Measurements from ENCODE around the gene SLC39A11.
"Not testable (repeated sequence)": the region's sequence is repeated elsewhere in the genome, so short reads cannot be mapped to it uniquely, and the experiment has no call there.

Gene SLC39A11

GRCh38 chr17:72774236-72774635 lies 318.3 kb downstream of the SLC39A11 start:
- DNase-seq, result no peak

DNA sequence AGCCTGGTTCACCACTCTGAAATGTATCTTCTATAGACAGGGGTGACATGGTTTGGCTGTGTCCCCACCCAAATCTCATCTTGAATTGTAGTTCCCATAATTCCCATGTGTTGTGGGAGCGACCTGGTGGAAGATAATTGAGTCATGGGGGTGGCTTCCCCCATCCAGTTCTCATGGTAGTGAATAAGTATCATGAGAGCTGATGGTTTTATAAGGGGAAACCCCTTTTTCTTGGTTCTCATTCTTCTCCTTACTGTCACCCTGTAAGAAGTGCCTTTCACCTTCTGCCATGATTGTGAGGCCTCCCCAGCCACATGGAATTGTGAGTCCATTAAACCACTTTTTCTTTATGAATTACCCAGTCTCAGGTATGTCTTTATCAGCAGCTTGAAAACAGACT lies 319.3 kb downstream of the SLC39A11 start:
- not testable (repeated sequence) for DNase-seq

GRCh38 chr17:72772331-72772821 lies 320.1 kb downstream of the SLC39A11 start:
- DNase-seq, result no peak

DNA sequence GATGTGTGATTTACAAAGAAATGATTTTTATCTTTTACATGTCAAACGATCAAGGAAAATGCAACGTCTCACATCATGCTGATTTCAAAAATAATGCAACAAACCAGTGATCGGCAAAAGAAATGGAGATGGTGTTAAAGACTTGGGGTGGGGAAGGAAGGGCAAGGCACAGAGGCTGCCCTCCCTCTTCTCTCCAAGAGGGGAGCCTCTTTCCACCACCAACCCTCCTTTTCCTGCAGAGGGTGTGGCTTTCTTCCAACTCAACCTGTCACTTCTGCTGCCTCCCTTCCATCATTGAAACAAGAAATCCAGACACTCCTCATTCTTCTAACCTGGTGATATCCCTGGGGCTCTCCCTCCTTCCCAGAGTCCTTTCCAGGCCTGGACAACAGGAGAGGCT lies 320.8 kb downstream of the SLC39A11 start:
- DNase-seq, result no peak

DNA sequence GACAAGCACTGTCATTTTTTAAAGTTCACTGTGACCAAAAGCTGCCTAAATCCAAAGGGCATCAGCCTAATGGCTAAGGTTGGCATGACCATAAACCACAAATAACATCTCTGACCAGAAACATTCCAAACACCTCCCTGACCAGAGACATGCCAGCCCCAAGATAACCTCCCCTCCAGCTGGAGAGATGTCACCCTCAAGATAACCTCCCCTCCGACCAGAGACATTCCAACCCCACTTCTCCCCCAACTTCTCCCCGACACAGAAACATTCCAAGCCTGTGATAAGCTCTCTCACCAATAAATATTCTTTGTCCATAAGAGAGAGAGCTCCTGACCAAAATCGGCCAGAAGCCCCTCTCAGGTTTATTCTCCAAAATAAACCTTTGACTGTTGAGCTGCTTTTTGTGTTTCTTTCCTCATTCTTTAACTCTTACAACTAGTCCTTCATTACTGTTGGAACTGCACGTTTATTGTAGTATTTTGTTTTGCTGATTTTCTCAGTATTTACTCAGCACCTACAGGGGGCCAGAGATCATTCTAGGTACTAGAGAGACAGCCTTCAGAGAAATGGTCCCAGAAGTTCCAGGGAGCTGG lies 325.6 kb downstream of the SLC39A11 start:
- no peak for DNase-seq

DNA sequence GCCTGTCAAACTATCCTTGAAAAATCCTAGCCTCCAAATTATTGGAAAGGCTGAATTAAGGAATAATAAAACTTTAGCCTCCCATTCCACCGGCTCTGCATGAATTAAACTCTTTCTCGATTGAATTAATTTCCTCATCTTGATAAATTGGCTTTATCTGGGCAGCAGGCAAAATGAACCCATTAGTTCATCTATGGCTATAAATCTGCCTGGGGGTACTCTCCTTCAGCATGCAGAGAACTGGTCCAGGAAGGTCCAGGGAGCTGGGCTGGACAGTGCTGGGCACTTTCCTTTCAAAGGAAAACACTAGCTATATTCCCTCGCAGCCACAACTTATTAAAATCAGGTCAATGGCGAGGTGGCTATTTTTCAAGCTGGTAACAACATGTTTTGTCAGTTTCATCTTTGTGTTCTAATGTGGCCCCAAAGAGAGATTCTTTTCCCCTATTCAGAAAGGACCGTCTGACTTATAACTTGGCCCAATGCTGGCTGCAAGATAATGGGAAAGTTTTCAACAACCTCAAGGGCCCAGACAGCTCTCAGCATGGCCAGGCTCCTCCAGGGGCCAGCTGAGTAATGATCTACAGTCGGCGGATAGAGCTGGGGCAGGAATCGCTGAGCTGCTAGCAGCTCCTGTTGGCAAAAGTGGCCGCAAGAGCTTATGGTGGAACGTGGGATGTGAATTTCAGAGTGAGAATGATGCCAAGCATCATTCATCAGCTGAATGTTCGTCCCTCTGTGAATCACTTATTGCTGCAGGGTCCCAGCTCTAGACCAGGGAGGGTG lies 326.9 kb downstream of the SLC39A11 start:
- no peak for DNase-seq

DNA sequence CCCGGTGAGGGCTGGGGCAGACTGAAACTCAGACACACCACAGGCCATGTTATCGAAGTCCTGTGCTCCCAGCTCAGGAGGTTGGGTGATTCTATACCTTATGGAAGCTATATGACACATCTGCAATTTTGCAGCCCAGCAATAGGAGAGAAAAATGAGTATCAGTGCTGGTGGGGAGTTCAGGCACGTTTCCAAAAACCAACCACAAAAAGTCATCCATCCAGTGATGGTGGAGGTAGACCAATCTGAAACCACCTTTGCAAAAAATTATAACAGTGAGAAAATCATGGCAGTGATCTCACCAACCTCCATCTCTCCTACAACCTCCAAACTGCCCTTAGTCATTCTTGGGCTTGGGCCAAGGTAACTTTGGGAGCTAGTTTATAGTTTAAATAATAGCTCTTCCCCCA lies 327.9 kb downstream of the SLC39A11 start:
- DNase-seq, result no peak

- DNase-seq, result no peak
Measured at GRCh38 chr17:72763981-72764380, 328.5 kb downstream of the SLC39A11 start.

DNA sequence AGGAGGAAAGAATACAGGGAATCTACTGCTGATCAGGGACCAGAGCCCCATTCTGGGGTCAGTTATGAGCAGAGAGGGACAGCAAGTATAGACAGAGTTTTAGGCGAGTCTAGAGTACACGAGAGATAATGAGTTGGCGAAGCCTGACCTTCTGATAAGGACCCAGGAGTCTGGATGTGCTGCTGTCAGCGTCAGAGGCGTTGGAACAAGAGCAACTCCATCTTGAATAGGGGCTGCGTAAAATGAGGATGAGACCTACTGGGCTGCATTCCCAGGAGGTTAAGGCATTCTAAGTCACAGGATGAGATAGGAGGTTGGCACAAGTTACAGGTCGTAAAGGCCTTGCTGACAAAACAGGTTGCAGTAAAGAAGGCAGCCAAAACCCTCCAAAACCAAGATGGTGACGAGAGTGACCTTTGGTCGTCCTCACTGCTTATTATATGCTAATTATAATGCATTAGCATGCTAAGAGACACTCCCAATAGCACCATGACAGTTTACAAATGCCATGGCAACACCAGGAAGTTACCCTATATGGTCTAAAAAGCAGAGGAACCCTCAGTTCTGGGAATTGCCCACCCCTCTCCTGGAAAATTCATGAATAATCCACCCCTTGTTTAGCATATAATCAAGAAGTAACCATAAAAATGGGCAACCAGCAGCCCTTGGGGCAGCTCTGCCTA lies 330.5 kb downstream of the SLC39A11 start:
- DNase-seq, result not testable (repeated sequence)

DNA sequence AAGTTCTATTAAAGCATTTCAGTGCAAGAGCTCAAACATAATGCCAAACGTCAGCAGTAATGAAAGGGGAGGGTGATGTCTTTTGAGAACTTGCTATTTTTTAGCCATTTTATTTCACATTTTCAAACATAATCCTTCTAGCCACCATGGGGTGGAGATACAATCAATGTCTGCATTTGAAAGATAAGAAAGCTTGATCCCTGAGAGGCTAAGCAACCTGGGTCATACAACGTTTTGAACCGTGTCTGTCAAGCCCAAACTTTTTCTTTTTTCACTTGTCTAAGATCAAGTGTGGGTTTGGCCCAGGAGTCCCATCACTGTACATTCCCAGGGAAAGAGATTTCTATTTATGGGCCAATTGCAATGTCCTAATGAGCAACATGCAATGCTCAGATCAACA lies 331.1 kb downstream of the SLC39A11 start:
- DNase-seq, result no peak

DNA sequence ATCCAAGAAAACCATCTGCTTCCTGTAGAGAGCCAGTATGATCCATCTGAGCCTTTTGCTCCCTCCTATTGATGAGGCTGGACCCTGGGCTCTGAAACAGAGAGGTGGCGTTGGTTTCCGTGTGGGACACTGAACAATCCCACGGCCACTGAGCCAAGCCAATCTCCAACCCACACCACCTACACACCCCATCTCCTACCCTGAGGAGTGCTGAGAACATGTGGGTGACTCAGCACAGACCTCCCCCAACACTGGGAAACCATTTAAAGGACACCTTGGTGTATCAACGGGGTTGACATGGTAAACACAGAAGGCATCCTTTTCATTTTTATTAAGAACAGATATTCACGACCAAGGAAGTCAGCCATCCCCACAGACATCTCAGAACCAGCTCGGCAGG lies 332.1 kb downstream of the SLC39A11 start:
- no peak for DNase-seq

DNA sequence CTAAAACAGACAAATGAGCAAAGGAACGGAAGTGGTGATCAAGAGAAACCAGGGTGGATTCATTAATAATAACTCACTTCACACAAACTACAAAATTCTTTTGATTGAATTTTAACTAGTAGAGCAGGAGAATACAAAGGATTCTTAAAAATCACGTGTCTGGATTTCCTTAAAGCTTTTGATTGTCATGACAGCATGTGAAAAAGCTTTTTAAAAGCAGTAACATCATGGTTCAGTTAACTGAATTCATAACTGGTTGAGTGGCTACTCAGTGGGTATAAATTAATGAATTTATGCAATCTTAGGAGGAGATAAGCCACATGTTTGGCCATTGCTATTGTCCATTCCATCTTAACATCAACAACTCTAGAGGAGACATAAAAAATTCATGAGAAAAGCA lies 333.2 kb downstream of the SLC39A11 start:
- DNase-seq, result no peak

- no peak for DNase-seq
Measured at GRCh38 chr17:72756256-72756655, 336.2 kb downstream of the SLC39A11 start.

- DNase-seq, result no peak
Measured at GRCh38 chr17:72754513-72754912, 338.0 kb downstream of the SLC39A11 start.

GRCh38 chr17:72751746-72752145 lies 340.7 kb downstream of the SLC39A11 start:
- DNase-seq, result no peak

DNA sequence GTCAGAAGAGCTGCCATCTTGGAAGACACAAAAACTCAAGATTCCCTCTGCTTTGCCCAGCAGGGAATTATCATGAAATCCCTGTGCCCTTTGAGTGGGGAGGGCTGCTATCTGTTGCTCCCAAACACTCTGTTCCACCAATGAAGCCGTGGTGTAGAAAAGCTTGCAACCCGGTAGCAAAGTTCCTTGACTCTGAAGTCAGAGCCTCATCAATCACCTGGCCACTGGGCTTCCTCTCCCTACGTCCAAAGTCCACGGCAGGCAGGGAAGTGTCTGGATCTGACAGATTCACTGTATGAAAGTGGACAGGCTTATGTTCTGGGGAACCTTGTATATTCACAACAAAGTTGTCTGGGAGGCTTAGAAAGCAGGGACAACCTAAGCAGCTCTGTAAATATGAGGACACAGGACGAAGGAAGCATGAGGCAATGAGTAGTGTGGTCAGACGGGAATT lies 343.3 kb downstream of the SLC39A11 start:
- DNase-seq, result no peak

- no peak for DNase-seq
Measured at GRCh38 chr17:72747501-72747900, 345.0 kb downstream of the SLC39A11 start.

- DNase-seq, result no peak
Measured at GRCh38 chr17:72745241-72745640, 347.2 kb downstream of the SLC39A11 start.

- no peak for DNase-seq
Measured at GRCh38 chr17:72743037-72743467, 349.4 kb downstream of the SLC39A11 start.

- no peak for DNase-seq
Measured at GRCh38 chr17:72737151-72737690, 355.3 kb downstream of the SLC39A11 start.

DNA sequence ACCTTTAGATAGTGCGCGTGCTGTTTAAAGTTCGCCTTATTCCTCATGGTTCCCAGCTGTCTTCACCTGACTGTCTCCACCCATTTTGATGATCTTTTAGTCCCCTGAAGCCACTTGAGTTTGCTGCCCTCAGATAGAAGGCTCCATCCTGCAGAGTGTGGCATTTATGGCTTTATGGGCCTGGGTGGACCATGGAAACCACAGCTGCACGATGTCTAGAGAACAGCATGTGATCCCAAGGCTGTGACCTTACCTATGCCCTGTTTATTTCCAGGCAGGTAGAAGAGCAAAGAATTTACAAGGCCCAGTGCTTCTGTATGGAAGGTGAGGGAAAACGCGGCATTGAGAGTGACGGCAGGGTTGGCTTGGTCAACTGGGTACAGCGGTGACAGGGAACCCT lies 356.9 kb downstream of the SLC39A11 start:
- DNase-seq, result no peak

DNA sequence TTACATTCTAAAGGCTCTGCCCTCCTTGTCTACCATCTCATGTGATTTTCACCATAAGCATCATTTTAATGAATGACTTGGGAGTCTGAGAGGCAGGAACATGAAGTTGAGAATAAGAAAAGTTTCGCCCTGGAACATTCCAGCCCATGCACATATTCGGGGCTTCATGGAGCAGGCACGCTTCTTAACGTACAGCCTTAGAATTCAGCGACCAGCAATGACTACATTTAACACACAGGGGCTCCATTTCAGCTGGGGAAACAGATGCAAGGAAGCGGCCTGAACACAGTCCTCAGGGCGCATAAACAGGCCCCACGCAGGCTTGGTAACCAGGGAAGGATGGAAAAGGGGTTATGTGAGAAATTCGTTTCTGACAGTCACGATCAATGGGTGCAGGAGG lies 357.4 kb downstream of the SLC39A11 start:
- DNase-seq, result no peak

DNA sequence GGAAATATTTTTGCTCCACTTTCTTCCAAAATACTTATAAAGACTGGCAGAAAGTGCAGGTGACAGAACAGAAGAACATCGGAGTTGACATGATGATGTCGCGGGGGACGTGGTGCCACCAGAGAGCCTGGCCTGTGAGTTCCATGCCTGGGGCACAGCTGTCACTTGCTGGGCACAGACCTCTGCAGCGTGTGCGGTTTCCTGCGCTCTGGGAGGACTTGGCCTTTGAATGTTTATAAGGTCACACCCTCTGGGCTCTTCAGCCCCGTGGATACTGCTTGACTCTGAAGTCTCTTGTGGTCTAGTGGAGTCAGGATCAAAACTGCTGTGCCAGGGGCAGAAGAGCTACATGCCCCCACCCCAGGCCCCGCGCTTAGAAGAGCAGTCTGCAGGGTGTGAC lies 357.9 kb downstream of the SLC39A11 start:
- DNase-seq, result no peak
